ENCODE data around the gene FMN1.

FMN1 gene

DNA sequence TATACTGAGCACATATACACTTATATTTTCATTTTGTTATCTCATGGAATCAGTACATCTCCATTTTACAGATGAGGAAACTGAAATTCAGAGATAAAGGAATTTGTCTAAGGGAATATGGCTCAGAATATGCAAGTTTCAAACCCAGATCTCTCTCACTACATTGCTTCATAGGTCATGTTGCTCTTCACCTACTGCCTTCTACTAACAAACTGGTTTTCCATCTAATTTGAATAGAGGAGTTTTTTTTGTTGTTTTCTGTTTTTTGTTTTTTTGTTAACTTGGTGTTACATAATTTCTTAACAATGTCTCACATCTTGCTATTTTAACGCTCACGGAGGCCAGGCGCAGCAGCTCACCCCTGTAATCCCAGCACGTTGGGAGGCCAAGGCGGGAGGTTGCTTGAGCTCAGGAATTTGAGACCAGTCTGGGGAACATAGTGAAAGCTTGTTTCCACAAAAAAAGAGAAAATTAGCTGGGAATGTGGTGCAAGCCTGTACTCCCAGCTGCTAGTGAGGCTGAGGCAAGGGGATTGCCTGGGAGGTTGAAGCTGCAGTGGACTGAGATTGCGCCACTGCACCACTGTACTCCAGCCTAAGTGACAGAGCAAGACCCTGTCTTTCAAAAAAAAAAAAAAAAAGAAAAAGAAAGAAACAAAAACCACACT, 37.0 kb downstream of the FMN1 start:
- no peak for DNase-seq (ENCODE audit: low read depth in 2 of 2)

DNA sequence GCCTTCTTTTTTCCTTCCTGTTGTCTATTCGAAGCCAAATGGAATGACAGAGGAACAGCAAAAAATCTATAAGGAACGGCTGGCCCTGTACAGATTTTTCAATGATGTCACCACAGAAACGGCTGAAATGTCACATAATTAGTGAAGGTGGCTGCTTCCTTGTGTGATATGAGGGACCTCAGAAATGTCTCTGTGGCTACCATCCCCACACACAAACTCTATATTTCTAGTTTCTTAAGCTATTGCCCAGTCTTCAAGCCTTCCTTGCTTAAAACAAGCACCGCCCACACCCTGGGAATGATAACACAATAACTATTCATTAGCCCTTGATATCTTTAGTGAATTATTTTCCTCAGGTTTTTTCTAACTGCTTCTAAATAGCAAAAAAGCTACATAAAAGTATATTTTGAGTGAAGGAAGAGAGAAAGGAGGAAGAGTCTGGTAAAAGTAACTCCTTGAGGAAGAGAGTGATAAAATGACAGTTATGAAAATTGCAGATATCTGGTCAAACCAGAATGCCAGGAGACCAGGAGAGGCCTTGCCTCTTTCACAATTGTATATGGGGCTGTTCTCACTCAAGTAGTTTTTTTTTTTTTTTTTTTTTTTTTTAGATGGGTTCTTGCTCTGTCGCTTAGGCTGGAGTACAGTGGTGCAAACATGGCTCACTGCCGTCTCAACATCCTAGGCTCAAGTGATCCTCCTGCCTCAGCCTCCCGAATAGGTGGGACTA, 38.7 kb downstream of the FMN1 start:
- DNase-seq (ENCODE audit: low read depth in 2 of 2), result no peak

DNA sequence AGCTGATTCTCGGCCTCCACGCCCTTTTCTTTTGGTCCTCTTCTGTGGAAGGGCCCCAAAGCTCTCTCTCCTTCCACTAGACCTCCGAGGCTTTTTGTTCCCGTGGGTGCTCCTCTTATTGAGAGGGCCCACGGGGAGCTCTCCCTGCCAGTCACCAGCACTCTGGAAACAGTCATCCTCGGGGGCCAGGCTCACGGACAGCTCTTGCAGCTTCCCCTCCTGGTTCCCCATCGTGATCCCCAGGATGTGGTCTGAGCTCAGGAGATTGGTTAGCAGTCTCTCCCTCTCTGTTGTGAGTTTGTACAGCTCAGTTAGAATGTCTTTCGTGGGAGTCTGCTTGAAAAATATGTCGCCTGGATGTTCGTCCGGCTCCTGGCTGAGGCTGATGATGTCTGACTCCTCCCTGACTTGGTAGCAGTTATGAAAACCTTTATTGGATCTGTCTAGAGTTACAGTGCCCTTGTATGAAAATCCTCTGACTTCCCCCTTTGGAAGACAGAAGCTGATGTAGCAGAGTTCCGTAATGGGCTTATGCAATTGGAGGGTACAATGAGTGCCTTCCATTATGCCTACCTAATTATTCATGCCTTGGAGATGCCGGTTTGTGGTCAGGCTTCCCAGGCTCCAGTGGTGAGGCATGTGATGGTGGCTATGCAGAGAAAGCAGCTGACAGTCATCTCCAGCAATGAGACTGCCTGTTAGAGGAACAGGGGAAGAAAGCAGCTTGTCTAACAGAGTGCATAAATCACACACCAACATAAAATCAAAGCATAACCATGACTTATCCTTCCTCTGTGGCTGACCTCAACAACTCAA, 40.0 kb downstream of the FMN1 start:
- DNase-seq (ENCODE audit: low read depth in 2 of 2), result no peak

DNA sequence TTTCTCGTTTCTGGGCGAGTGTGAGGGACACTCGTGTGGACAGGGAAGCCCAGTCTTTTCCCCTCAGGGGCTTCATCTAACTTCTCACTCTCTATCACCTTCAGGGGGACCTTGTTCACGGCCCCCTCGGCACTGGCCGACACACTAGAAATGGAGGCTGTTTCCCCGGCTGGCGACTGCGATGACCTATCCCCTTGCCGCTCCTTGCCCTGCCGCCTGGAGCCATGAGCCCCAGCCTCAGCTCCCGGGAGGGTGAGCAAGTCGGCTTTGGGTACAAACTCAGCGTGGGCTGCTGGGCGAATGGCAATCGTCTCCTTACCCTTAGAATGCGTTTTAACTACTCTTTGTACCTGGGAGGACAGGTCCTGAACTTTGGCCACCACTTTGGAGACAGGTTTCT, 41.0 kb downstream of the FMN1 start:
- DNase-seq (ENCODE audit: low read depth in 2 of 2), result no peak

DNA sequence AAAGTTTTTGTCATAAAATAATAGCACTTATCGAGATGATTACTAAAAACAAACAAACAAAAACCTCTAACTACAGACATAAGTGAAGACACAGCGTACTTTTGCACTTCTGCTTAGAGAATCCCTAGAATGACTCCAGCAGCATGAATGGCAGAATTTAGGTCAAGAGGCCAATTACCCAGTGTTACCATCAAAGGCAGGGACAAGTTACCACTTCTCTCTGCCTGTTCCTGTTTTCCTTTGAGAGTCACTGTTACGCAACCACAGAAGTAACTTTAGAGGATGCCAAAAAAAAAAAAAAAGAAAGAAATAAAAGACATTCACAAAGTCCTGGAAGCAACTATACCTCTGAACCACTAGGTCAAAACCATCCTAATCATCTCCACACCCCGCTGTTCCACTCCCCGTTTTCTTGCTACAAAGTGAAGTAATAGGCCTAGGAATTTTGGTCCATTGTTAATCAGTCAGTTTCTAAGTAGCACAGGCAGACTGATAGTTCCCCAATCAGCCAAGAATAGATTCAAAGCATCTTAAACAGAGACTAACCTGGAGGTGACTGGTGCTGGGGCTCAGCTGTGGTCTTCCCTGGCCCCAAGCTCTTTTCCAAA, 41.9 kb downstream of the FMN1 start:
- DNase-seq (ENCODE audit: low read depth in 2 of 2), result no peak

DNA sequence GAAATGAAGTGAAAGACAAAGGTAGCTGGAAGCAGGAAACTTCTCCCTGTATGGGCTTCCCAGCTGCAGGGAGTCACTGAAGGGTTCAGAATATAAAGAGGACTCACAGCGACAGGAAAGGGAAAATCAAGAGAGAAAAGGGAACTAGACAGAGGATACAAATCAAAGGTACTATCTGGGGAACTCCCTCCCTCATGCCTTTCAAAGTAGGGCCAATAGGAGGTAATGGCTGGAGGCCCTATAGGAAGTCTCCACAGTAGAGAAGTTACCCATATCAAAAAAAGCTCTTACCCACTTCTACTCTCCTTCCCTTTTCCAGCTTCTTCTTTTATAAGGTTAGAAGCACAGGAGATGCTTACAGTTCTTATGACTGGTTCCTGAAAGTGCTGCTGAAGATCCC, 43.5 kb downstream of the FMN1 start:
- DNase-seq (ENCODE audit: low read depth in 2 of 2), result no peak

DNA sequence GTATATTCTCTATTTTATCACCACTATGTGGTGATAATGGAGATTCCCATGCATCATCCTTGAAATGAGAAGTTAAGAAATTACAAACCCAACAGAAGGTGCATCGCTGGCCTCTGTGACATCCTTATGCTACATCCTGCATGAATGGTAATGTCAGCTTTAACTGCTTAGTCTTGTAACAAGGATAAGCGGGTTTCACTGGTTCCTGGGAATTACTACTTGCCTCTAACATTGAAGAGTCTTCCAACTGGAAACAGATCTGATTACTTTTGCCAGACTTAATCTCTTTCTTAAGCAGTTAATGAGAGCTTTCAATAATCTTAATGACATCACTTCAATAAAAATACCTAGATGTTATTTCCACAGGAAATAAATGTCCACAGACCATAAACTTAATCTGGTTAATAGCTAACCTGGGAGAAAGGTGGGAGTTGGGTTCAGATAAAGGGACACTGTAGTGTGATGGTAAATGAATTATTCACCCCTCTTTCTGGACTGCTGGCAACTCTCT, 44.0 kb downstream of the FMN1 start:
- no peak for DNase-seq (ENCODE audit: low read depth in 2 of 2)

DNA sequence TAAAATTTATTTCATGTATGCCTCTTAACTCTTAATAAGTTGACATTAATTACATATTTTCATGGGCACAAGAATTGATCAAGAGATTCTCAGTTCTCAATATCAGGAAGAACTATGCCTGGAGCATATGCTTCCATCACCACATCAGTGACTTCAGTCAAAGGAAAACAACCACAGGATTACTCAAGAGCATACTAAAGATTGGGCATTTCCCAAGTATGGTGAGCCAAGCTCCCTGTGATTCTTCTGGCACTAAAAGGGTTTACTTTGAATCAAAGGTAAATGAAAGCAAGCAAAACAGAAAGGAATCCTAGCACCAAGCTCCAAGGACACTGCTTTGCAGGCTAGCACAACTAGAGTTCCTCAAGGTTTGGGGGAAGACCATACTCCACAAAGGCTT, 44.6 kb downstream of the FMN1 start:
- DNase-seq (ENCODE audit: low read depth in 2 of 2), result no peak

DNA sequence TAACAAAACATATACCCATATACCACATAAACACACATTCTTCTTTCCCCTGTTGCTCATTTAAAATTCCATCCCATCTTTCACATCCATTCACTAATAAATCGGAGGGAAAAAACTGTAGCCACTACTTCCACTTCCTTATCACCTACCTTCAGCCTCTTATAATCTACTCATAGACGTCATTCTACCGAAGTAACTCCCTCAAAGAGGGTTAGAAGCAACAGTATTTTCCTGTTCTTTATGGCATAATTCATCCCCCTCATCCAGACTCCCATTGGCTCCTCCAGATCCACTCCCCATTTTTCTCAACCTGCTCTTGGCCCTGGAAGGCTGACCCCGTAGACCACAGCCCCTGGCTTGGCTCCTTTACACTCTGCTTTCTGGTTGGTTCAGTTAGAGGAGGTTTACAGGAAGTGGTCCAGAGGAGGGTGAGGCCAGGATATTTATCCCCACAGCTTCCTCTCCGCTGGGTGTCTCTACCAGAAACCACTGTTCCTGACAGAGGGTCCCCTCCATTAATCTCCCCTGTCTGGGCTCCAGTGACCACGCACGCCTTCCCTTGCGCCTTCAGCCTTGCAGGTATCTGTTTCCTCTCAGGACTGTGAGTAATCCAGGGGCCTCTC, 46.3 kb downstream of the FMN1 start:
- DNase-seq (ENCODE audit: low read depth in 2 of 2), result no peak

DNA sequence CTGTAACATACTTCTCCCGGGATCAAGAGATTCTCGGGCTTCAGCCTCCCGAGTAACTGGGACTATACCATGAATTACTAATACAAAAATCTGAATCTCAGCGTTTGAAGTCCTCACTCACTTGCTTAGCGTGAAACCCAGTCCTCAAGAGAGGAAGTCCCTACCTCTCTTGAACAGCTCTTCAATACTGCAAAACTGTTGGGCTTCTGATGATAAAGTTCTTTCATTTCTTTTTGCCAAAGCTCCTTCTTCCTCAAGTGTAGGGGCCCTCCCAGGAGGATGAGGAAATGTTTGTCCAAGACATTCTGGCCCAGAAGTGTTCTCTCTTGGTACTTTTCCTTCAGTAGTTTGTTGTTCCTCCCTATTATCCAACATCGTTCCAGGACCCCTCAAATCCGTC, 48.5 kb downstream of the FMN1 start:
- DNase-seq (ENCODE audit: low read depth in 2 of 2), result no peak

DNA sequence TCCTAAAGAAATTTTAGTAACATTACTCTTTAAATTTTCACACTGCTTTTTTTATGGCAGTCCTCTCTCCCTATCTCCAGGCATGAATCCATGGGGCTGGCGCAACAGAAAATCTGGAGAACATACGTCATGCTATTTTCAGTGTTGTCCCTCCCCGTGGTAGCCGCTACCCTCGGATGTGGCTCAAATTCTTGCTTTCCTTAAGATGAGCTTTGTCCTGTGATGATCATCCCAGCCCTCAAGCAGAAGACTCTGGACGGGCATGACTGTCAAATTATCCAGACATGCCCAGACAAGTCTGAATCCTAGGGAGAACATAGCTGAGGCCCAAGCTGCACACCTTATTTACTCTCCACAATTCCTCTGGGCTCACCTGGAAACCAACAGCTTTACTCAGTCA, 49.1 kb downstream of the FMN1 start:
- DNase-seq (ENCODE audit: low read depth in 2 of 2), result no peak

DNA sequence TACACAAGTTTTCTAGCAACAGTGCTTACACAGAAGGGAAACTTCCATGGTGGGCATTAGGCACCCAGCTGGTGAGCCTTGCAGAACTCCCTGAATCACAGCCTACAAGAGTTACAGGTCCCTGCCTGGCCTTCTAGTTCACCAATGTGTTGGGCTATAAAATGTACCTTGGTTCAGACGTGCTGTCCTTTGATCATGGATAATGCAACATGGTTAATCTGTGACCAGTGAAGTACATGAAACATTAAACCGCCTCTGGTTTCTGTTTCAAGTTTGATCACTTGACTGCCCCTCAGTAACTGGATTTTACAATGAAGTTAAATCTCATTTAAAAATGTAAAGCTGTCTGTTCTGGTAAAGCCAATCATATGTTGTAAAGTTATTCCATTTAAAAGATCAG, 51.8 kb downstream of the FMN1 start:
- no peak for DNase-seq (ENCODE audit: low read depth in 2 of 2)

DNA sequence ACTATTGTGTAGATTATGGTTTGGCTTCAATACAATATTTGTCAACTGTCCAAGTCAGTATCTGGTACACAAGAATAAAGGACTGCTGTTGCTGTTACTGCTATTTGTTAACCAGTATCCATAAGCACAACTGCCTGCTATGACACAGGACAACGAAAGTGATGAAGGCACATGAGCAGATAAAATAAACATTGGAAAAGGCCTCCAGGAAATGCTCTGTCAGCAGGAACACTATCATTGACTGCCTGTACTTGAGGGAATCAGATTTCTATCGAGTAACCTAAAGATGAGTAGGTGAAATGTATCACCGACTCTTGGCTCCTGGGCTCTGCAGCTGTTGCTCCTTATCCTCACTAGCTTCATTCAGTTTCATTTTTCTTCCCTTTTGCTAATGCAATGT, 56.5 kb downstream of the FMN1 start:
- DNase-seq (ENCODE audit: low read depth in 2 of 2), result no peak

DNA sequence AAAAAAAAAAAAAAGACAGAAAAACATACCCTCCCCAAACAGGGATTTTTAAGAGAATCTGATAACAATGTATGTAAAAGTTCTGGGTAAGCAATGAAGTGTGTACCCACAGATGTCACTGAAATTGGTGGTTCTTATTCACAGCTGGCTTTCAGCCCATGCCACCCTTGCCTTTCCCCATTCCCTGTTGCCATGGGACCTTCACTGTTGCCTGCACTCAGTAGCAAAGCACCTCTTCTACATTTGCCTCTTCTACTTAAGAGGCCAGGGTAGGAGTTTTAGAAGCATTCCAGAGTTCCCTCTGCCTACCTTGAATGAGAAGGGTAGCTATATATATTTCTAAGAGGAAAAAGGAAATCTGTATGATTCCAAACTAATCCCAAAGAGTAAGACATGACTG, 57.4 kb downstream of the FMN1 start:
- no peak for DNase-seq (ENCODE audit: low read depth in 2 of 2)

DNA sequence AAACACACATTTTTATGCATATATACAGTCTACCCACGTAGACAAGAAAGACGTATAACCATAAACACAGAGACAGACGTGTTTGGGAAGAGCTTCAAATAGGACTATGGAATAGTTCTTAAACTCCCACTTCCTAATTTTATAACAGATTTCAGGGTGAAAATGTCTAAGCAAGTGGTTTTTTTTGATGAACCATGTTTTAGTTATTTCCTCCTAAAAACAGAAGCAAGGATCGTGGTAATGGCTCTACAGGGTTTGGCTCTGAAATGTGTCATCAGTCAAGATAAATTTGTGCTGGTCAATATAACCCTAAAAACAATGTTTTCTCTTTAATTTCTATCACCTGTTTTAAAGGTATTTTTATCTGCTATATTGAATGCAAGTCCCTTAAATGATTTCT, 58.2 kb downstream of the FMN1 start:
- no peak for DNase-seq (ENCODE audit: low read depth in 2 of 2)

DNA sequence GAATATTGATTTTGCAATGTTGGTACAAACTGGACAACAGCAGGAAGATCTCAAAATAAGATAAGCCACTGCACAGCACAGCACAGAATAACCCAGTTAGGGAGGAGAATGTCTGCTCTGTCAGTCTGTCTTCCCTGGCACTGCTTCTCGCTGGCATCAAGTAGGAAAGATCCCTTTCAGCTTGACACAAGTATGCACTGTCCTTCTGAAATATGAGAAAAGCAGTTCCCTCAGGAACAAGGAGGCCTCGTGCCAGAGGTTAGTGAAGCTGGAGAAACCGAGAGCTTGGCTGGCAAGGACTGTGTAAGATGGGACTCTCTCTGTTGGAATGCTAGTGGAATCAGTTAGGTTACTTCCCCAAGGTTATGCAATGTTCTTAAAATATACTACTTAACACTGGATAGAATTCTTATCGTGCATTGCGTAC, 59.1 kb downstream of the FMN1 start:
- no peak for DNase-seq (ENCODE audit: low read depth in 2 of 2)

DNA sequence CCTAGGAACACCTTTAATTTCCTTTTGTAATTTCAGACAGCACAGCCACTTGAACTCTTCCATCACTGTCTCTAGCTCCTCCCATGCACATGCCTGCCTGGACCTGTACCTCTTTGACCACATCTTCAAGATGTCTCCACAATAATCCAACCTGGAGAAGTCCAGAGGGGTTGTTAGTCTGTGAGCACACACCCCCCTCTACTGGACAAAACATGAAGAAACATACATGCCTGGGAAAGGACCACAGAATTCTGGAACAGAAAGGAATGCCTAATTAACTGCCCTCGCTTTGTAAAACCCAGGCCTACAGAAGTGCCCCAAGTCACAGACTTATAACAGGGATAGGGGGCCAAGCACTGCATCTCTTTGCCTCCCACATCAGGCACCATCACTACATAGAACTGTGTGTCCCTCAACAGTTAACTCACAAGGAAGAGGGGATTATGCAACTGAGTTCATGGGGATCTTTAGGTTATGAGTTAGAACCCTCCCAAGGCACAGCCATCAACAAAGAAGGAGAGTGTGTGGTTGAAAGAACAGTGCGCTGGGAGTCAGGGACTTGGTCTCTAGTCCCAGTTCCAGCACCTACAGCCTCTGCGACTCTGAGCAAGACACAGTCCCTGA, 61.7 kb downstream of the FMN1 start:
- DNase-seq (ENCODE audit: low read depth in 2 of 2), result no peak

DNA sequence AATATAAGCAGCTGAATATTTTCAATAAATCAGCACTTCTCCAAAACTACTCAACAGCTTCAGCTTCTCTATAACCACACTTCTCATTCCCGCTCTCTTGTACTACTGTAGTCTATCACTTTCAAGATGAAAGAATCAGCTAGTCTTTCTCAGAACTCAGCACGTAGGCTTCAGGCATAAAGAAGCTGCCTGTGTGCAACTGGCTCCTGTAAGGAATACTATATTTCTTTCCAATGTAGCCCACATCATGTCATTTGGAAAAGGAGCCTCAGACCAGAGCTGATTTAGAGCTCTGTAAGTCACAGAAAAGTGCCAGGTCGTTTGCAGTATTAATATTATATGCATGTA, 62.3 kb downstream of the FMN1 start:
- DNase-seq (ENCODE audit: low read depth in 2 of 2), result no peak

DNA sequence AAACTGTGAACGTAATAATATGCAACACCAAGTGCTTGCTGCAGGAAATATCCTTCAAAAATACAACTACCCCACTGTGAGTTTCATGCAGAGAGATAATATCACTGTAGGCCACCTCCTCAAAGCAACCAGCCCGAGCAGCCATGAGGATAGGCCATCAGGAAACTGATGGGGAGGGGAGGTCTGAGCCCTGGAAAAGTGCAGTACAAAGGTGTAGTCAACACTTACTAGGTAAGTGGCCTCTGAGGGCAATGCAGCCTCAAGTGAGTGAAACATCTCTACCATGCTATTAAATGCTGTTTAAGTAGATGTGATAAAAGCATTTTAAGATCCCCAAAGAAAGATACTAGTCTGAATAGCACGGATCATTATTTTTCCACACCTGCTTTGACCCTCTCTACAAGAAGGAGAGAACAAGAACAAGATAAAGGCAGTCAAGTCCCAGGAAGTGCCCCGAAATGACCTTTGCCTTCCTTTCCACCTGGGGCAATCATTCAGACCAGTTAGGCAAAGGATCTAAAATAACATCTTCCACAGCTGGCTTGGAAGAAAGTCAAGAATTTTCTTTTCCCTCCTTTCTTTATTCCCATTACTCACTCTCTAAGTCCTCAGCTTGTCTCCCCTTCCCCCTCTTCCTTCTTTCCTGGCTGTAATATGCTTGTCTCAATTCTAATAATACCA, 62.8 kb downstream of the FMN1 start:
- no peak for DNase-seq (ENCODE audit: low read depth in 2 of 2)

DNA sequence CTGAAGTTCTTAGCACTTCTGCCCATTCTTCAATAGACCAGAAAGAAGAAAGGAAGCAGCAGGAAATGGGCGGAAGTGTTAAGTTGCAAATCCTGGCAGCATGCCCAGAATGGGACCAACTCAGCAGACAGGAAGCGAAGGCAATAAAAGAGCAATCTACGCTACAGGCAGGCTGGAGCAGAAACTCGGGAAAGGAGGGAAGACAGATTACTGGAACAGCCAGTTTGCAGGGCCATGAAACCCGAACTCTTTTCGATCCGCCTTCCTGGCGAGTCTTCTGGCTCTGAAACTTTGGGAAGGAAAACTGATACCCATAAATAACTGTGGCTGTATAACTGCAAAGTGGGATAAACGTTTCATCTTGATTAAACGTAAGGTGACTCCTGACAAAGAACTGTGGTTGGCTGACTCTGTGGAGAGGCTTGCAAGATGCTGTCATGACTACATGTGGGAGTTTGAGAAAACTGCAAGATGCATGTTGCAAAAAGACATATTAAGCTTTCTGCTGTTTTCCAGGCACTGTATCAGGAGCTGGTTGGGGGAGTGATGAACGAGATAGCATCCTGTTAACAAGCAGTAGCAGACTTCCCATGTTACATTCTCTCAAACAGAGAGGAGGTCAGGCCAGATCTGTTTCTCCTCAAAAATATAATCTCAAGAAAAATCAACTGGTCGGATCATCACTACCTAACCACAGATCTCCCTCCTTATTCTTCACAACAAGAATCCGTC, 67.8 kb downstream of the FMN1 start:
- DNase-seq (ENCODE audit: low read depth in 2 of 2), result peak; percentile 10 to 25

All from stimulated activated CD4-positive, alpha-beta T cell treated with anti-CD3 and anti-CD28 coated beads, Interleukin-1b, Interleukin-23, amount 100 ng/mL, for 1 hour (primary cell).